GM12878 (cell line): Measurements from ENCODE around the gene BCL2. TPM values are rescaled to one million over a fixed set of nuclear protein-coding genes. Genes with fewer than 3 reads are reported as not detected.

ENCODE experiments used
- BCLAF1 ChIP-seq: fragments of 450-650 bp; IDR thresholded peaks from 2 replicates; pipeline ENCODE4 v1.6.1; 2017; ENCODE audit warnings: antibody characterized with exemption, mild to moderate bottlenecking, moderate library complexity
- CREM ChIP-seq: IDR thresholded peaks from 2 replicates; pipeline ENCODE4 v1.6.1; 2014; ENCODE audit warnings: antibody characterized with exemption, low read depth
- IRF3 ChIP-seq: fragments of 450-650 bp; IDR thresholded peaks from 2 replicates; pipeline ENCODE4 v1.6.1; 2014; ENCODE audit warnings: mild to moderate bottlenecking
- MEF2B ChIP-seq: fragments of 450-650 bp; IDR thresholded peaks from 2 replicates; pipeline ENCODE4 v1.6.1; 2018; ENCODE audit warnings: mild to moderate bottlenecking, moderate library complexity; ENCODE audit not compliant: partially characterized antibody, poor library complexity, severe bottlenecking
- MLLT1 ChIP-seq: fragments of 450-650 bp; IDR thresholded peaks from 2 replicates; pipeline ENCODE4 v1.6.1; 2016; ENCODE audit warnings: mild to moderate bottlenecking
- polyA plus RNA-seq, 11 experiments: library from polyadenylated mRNA; depleted of rRNA in 4 of 11; unstranded in 6 of 11; stranded (reverse) in 5 of 11; fragments of >200 nt; fragmentation: Nextera tagmentation in 4 of 11; fragmentation: Illumina TruSeq in 1 of 11; extraction: Ambion mirVana in 4 of 11; extraction: Trizol in 1 of 11; gene quantifications; 1 replicate in 1 of 11; 2 replicates in 10 of 11; pipeline versions ENCODE4 v1.2.1 to v1.2.3, GENCODE V29; 2011 to 2016; ENCODE audit warnings: inconsistent platforms in 2 of 11, missing spikeins in 2 of 11, low read depth in 1 of 11
- total RNA-seq, 4 experiments: library from RNA; depleted of rRNA in 3 of 4; stranded (reverse); fragments of >200 nt in 3 of 4; fragmentation: Illumina TruSeq in 1 of 4; extraction: Trizol in 1 of 4; gene quantifications; 2 replicates each; pipeline versions ENCODE4 v1.2.1 to v1.2.3, GENCODE V29; 2013 to 2021

BCL2 gene
- total and polyA plus RNA-seq, 10 of the 15 experiments (the other 5 are each of a cell fraction or from before 2014, with no cell fraction given): 4.1 to 47.8 (median 19.3) TPM

- TF ChIP-seq MEF2B: peak; percentile 65
- no peak for TF ChIP-seq IRF3
- no peak for TF ChIP-seq BCLAF1
- TF ChIP-seq MLLT1: peak; percentile 41; the same call in 1 of the 2 replicates
- 0 out of 2 replicates have a peak, but pooled peaks have one; percentile 12 for TF ChIP-seq CREM
These were observed 780 bp upstream of the BCL2 start (continued) for GRCh38 chr18:63320123-63320974.
